Psoas muscle (tissue), 8 donors: ENCODE measurements around the gene MRPL53. TPM values are rescaled to one million over a fixed set of nuclear protein-coding genes. Genes with fewer than 3 reads are reported as not detected.
A peak's percentile ranks its signal among the peaks of the same experiment; 100 is the strongest.

ENCODE experiments used
- ATAC-seq, 4 donors: fragments of 200-7000 bp; cut with Tn5 transposase; one replicate each; pipeline ENCODE4 v1.9.1; 2020; ENCODE audit warnings: moderate library complexity in 3 of 4, mild to moderate bottlenecking in 2 of 4
- DNase-seq, 2 donors: peaks; one replicate each; pipeline ENCODE4 v3.0.0-alpha.2; 2020
- H3K27ac ChIP-seq: fragments of 200-600 bp; one replicate; pipeline ENCODE4 v1.8.0; 2022
- H3K27me3 ChIP-seq, 3 donors: fragments of 200-600 bp in 1 of 3; one replicate each; pipeline versions ENCODE4 v1.6.1 to v1.8.0; 2013 to 2022; ENCODE audit warnings: low read length in 2 of 3, mild to moderate bottlenecking in 2 of 3, moderate library complexity in 1 of 3; ENCODE audit not compliant: insufficient read depth in 3 of 3
- H3K36me3 ChIP-seq, 2 donors: fragments of 200-600 bp in 1 of 2; one replicate each; pipeline versions ENCODE4 v1.6.1 to v1.8.0; 2013 to 2022; ENCODE audit warnings: low read depth in 1 of 2, mild to moderate bottlenecking in 1 of 2, moderate library complexity in 1 of 2; ENCODE audit not compliant: insufficient read depth in 1 of 2
- H3K4me1 ChIP-seq: fragments of 200-600 bp; one replicate; pipeline ENCODE4 v1.8.0; 2022
- H3K4me3 ChIP-seq: fragments of 200-600 bp; one replicate; pipeline ENCODE4 v1.8.0; 2022; ENCODE audit warnings: mild to moderate bottlenecking
- H3K9me3 ChIP-seq: fragments of 200-600 bp; one replicate; pipeline ENCODE4 v1.8.0; 2022
- CTCF ChIP-seq: fragments of 200-600 bp; IDR thresholded peaks from one replicate; pipeline ENCODE4 v1.8.0; 2022; ENCODE audit warnings: antibody characterized with exemption
- WGBS, 3 donors: extraction: QIAGEN DNeasy Blood & Tissue Kit; methylation state at CpG; one replicate each; pipeline versions ENCODE4 v1.1.6 to v1.1.7; 2013; 5-methylcytosine and 5-hydroxymethylcytosine counted together
- intact Hi-C, 2 donors: fragments of 100-400 bp; cut with DNase I; formaldehyde crosslinking; loops; one replicate each; pipeline versions ENCODE4 v1.11.0 to v1.14.2; 2022
- polyA plus RNA-seq, 3 donors: library from polyadenylated mRNA; stranded (reverse); fragments of 200-250 nt; gene quantifications; one replicate each; pipeline ENCODE4 v1.2.3, GENCODE V29; 2013
- total RNA-seq, 4 donors: library from RNA; stranded (reverse); fragmentation: NEBNext Ultra II Directional in 2 of 4; extraction: Animal tissue kit (Norgen Biotek cat#: 25700) in 2 of 4; gene quantifications; one replicate each; pipeline versions ENCODE4 v1.2.1 to v1.2.4, GENCODE V29; 2021 to 2023
- donor health status: healthy with polysubstance abuse.
- donor health status: DM: no; HTN: no; CAD: no; lungs with moderate emphysema.
- donor health status: Bipolar disorder and iron deficiency.
- donor health status: healthy.
- donor health status: DM: yes; HTN: yes; CAD: no.
- donor health status: DM: no; HTN: no; CAD: no.
- donor health status: DM: no; HTN: no; CAD: no.
- donor health status: DM: yes; HTN: yes; CAD: no.

The MRPL53 gene
- total and polyA plus RNA-seq, 7 donors, result 63.7 to 157 (median 118) TPM

DNA sequence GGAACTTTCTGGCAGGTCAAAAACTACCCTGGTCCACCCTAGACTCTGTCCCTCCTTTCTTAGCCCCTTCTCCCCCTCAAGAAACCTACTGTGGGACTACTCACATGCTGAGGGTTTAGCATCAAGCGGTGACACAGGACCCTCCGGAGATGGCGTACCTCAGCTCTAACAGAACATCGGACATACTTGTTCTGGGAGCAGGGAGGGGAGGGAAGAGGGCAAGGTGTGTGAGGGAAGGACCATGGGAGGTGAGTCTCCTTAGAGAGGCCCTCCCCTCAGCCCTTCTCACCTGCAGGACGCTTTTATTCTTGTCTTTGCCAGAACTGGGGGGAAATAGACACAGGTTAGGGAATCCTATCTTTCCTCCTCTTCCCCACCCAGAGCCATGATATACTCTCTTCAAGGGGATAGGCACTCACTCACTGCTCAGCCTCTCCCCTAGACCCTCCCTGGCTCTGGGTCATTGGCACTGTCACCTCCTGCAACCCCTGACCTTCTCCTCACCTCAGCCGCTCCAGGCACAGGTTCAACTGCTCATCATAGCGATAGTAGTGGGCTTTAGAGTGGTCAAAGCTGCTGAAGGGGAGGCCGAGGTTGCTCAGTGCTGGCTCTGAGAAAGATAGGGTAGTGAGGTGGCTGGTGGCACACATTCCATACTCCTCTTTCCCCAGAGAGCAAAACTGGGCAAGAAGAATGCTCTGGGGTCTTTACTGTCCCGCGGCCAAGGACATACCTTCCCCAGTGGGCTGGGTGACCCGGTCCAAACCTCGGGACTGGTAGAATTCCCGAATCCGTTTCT, 33.2 kb upstream of the MRPL53 start:
- ATAC-seq (no peak), DNase-seq (no peak)
- no peak overlapping the region for H3K27ac ChIP-seq
- WGBS, 3 donors, result 94 to 96% (median 95%) methylated on average over 14 of the region's 14 CpGs
- peaks cover 0 to 64% (median 10%) of the 10 kb centered on the region in 3 donors for H3K27me3 ChIP-seq
- peaks cover 0 to 22% of the 10 kb centered on the region in 2 donors for H3K36me3 ChIP-seq
- H3K9me3 ChIP-seq, result no peaks in the 10 kb centered on the region
- intact Hi-C loops, result no loop called here
- H3K4me1 ChIP-seq, result peaks cover 13% of the 10 kb centered on the region
- no peak overlapping the region for H3K4me3 ChIP-seq
- no peak for TF ChIP-seq CTCF

- TF ChIP-seq CTCF, result no peak
- Histone ChIP-seq H3K4me1 (peaks cover 15% of the 10 kb centered on the region), H3K27ac (no peak overlapping the region), H3K9me3 (no peaks in the 10 kb centered on the region), H3K27me3 (peaks cover 0 to 66% (median 15%) of the 10 kb centered on the region in 3 donors), H3K4me3 (peak overlapping the region; percentile 67), H3K36me3 (peaks cover 0 to 22% of the 10 kb centered on the region in 2 donors)
- ATAC-seq, result no peak
- intact Hi-C loops, result no loop called here
- DNase-seq, result no peak
- WGBS, 3 donors, result 92 to 96% (median 95%) methylated on average over 3 of the region's 3 CpGs
These were observed 32.1 kb upstream of the MRPL53 start for GRCh38 chr2:74504591-74504990.

DNA sequence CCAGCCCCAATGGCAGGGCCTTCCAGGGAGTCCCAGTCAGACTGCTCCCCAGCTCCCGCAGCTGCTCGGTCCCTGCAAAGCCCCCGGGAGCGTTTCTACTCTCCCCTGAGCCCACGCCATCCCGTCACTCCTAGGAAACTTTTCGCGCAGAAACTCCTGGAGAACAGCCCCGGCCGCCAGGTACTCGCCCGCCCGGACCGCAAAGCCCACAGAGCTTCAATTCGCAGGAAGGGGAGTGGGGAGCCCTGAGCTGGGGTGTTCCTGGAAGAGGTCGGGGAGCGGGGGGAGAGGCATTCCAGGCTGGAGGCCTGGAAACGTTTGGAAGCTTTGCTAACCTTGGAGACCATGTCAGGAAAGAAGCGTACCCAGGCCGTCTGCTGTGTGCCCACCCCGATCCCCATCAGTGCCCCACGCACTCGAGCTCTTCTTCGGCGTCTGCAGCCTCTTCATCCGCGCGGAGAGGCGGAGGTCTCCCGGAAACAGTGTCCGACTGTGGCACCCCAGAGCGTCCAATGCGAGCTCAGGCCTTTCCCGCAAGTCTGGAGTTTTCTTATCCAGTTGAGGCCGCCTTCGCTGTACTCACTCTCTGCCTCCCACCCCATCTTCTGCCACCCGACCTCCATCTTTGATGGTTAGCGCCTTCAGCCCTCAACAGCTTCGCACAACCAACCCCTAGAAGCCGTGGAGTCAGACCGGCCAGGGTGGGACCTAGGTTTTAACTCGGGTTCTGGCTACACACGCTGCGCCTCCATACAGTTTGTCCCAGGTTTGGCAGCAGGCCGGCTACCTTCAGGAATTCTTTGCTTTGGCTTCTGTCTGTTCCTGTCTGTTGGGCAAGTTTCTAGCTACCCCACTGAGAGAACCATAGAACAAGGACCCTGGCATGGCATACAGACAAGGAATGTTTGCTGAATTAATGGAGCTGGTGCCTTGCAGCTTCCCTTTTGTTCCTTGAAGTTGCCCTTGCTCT, 31.3 kb upstream of the MRPL53 start:
- 49 to 55% (median 49%) methylated on average over 44 to 45 of the region's 45 CpGs for WGBS, 3 donors
- intact Hi-C loops, result no loop called here
- no peak for ATAC-seq

More for the DNA sequence above, 31.3 kb upstream of the MRPL53 start:
- H3K27me3 ChIP-seq, result peaks cover 0 to 70% (median 18%) of the 10 kb centered on the region in 3 donors
- H3K4me3 ChIP-seq, result peak overlapping the region; percentile 67
- peak overlapping the region; percentile 62 for H3K27ac ChIP-seq
- DNase-seq, result no peak
- no peak for TF ChIP-seq CTCF
- peaks cover 0 to 22% of the 10 kb centered on the region in 2 donors for H3K36me3 ChIP-seq
- peaks cover 23% of the 10 kb centered on the region for H3K4me1 ChIP-seq
- no peaks in the 10 kb centered on the region for H3K9me3 ChIP-seq
